Left ventricle myocardium inferior (tissue), 1 donor: Measurements from ENCODE around the gene P2RY4. TPM values are rescaled to one million over a fixed set of nuclear protein-coding genes. Genes with fewer than 3 reads are reported as not detected.
"Not testable (repeated sequence)": the region's sequence is repeated elsewhere in the genome, so short reads cannot be mapped to it uniquely, and the experiment has no call there.

Experiments used
- DNase-seq: peaks from one replicate; pipeline ENCODE4 v3.0.0-alpha.2; 2020
- H3K27ac ChIP-seq: fragments of 200-600 bp; replicated peaks from 2 replicates; pipeline ENCODE4 v1.8.0; 2021
- H3K27me3 ChIP-seq: fragments of 200-600 bp; 2 replicates; pipeline ENCODE4 v1.8.0; 2021; ENCODE audit warnings: low read depth
- H3K36me3 ChIP-seq: fragments of 200-600 bp; 2 replicates; pipeline ENCODE4 v1.8.0; 2021
- H3K4me1 ChIP-seq: fragments of 200-600 bp; 2 replicates; pipeline ENCODE4 v1.8.0; 2021
- H3K4me3 ChIP-seq: fragments of 200-600 bp; 2 replicates; pipeline ENCODE4 v1.8.0; 2021; ENCODE audit warnings: mild to moderate bottlenecking, moderate library complexity
- H3K9me3 ChIP-seq: fragments of 200-600 bp; replicated peaks from 2 replicates; pipeline ENCODE4 v1.8.0; 2021
- intact Hi-C: fragments of 100-400 bp; cut with micrococcal nuclease; formaldehyde crosslinking; loops from one replicate; pipeline ENCODE4 v1.11.0; 2022
- total RNA-seq: library from RNA; stranded (reverse); fragmentation: NEBNext Ultra II Directional; extraction: Animal tissue kit (Norgen Biotek cat#: 25700); gene quantifications from one replicate; pipeline ENCODE4 v1.2.1, GENCODE V29; 2021
- TF ChIP-seq, protein P1 (sequence below): fragments of 200-600 bp; IDR thresholded peaks from 2 replicates; pipeline ENCODE4 v1.8.0; 2021; ENCODE audit warnings: antibody characterized with exemption, mild to moderate bottlenecking, borderline replicate concordance
- donor health status: DM: no; HTN: yes; CAD: no; lungs with severe emphysema.

The P2RY4 gene
- total RNA-seq, 1 donor from 2014 or later = not detected

DNA sequence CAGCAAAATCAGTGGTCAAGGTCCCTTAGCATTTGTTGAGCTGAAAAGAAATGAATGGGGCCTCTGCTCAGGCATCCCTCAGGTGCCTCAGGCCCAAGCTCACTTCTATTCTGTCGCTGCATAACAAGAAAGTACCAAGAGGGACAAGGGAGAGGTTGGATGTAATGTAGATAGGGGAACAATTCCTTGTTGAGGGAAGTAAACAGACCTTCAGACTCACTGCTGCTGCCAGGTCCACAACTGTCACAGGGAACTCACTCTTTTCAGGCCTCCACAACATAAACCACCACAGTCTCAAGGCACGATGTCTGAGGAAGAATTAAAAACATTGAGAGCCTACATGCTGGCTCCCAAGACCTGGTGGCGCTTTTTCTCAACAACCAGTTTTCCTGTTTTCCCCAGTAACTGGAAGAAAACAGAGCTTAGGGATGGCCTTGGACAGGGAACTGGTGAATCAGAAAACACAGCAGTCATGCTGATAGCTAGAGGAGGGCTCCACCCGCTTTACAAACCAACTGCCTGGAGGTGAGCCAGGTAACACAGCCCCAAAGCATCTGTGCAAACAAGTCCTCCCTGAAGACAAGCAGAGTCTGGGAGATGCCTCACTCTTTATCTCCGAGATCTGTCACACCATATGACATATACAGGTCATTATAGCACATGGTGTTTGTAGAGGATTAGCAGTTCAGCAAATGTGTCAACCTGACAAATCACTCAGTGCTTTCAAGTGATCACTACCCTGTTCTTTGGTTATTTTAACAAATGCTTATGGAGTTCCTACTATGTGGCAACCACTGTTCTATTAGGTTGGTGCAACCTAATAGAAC lies 39.9 kb downstream of the P2RY4 start:
- intact Hi-C loops = no loop called here
- DNase-seq = peak; percentile 27
- TF ChIP-seq, protein P1, sequence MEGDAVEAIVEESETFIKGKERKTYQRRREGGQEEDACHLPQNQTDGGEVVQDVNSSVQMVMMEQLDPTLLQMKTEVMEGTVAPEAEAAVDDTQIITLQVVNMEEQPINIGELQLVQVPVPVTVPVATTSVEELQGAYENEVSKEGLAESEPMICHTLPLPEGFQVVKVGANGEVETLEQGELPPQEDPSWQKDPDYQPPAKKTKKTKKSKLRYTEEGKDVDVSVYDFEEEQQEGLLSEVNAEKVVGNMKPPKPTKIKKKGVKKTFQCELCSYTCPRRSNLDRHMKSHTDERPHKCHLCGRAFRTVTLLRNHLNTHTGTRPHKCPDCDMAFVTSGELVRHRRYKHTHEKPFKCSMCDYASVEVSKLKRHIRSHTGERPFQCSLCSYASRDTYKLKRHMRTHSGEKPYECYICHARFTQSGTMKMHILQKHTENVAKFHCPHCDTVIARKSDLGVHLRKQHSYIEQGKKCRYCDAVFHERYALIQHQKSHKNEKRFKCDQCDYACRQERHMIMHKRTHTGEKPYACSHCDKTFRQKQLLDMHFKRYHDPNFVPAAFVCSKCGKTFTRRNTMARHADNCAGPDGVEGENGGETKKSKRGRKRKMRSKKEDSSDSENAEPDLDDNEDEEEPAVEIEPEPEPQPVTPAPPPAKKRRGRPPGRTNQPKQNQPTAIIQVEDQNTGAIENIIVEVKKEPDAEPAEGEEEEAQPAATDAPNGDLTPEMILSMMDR = no peak

DNA sequence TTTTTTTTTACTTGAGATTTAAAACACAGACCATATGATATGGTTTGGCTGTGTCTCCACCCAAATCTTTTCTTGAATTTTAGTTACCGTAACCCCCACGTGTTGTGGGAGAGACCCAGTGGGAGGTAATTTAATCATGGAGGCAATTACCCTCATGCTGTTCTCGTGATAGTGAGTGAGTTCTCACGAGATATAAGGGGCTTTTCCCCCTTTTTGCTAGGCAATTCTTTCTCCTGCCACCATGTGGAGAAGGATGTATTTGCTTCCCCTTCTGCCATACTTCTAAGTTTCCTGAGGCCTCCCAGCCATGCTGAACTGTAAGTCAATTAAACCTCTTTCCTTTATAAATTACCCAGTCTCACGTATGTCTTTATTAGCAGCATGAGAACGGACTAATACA lies 50.4 kb downstream of the P2RY4 start:
- H3K4me1 ChIP-seq, H3K9me3 ChIP-seq, DNase-seq, H3K36me3 ChIP-seq, intact Hi-C loops, H3K27me3 ChIP-seq, H3K4me3 ChIP-seq, H3K27ac ChIP-seq: not testable (repeated sequence)

More for the DNA sequence above, 39.9 kb downstream of the P2RY4 start:
- Histone ChIP-seq H3K4me1 (no peaks in the 10 kb centered on the region), H3K36me3 (no peaks in the 10 kb centered on the region), H3K27ac (peak overlapping the region; percentile 27), H3K27me3 (no peaks in the 10 kb centered on the region), H3K9me3 (no peaks in the 10 kb centered on the region), H3K4me3 (no peak overlapping the region)

DNA sequence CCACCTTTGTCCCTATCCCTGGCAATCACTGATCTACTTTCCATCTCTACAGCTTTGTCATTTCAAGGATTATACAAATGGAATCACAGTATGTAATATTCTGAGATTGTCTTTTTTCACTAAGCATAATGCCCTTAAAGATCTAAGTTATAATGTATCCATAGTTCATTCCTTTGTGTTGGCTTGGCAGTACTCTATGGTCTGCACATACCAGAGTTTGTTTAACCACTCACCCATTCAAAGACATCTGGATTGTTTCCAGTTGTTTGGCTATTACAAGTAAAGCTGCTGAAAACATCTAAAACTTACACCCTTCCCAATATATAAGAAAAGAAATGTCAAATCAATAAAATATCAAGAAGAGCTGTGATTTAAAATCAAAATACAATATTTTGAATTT lies 51.5 kb downstream of the P2RY4 start:
- no peaks in the 10 kb centered on the region for H3K4me1 ChIP-seq
- no peak overlapping the region for H3K4me3 ChIP-seq
- no peaks in the 10 kb centered on the region for H3K27me3 ChIP-seq
- intact Hi-C loops = no loop called here
- no peaks in the 10 kb centered on the region for H3K36me3 ChIP-seq
- TF ChIP-seq, protein P1 = no peak
- DNase-seq = no peak
- no peak overlapping the region for H3K27ac ChIP-seq
- H3K9me3 ChIP-seq = no peaks in the 10 kb centered on the region

Other genes starting within 250 kb of the P2RY4 start
- gene AWAT2, start 210.3 kb downstream of the P2RY4 start, total RNA-seq = not detected
- not detected for gene OTUD6A, start 197.7 kb downstream of the P2RY4 start, total RNA-seq
- gene IGBP1, start 126.8 kb downstream of the P2RY4 start, total RNA-seq = 50.9 TPM
- gene DGAT2L6, start 82.7 kb downstream of the P2RY4 start, total RNA-seq = not detected
- gene AWAT1, start 25.5 kb downstream of the P2RY4 start, total RNA-seq = not detected
- not detected for gene ARR3, start 8.1 kb upstream of the P2RY4 start, total RNA-seq
- not detected for gene RAB41, start 22.0 kb upstream of the P2RY4 start, total RNA-seq
- 36.5 TPM for gene PDZD11, start 29.7 kb upstream of the P2RY4 start, total RNA-seq
- gene KIF4A, start 29.9 kb upstream of the P2RY4 start, total RNA-seq = 0.25 TPM
- gene GDPD2, start 163.1 kb upstream of the P2RY4 start, total RNA-seq = not detected
- gene DLG3, start 184.6 kb upstream of the P2RY4 start, total RNA-seq = 7.9 TPM